ENCODE measurements around the gene TMEM132E.

Gene TMEM132E

DNA sequence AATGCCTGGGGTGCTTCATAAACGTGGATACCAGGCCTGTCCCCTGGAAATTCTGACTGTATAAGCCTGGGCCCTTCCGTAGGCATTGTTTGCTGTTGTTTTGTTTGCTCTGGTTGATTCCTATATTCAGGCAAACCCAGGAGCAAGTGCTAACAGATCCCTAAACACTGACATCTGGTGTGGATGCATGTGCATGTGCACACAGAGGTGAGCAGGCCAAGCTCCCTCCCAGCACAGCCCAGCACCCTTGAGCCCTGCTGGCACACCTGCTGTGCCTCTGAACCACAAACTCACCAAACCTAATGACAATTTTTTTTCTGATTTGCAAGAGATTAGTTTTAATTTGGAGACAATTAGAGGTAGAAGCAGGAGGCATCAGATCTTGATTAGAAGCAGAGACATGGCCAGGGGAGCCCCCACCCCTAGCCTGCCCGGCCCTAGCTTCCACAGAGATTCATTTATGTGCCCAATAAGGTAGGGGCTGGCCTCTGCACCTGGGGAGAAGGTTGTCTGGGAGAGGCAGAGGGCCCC lies 40.4 kb downstream of the TMEM132E start:
- no peaks in the 10 kb centered on the region for H3K36me3 ChIP-seq (ENCODE audit: control insufficient read depth in 2 of 2, insufficient read depth in 2 of 2, low read length in 2 of 2)
- peaks cover 6 to 28% of the 10 kb centered on the region in 2 donors for H3K27me3 ChIP-seq (ENCODE audit: control insufficient read depth in 1 of 2, insufficient read depth in 2 of 2, low read length in 2 of 2)
- H3K9ac ChIP-seq (ENCODE audit: low read length in 2 of 2): no peak overlapping the region
- H3K9me3 ChIP-seq (ENCODE audit: control insufficient read depth in 2 of 2, low read length in 2 of 2): no peaks in the 10 kb centered on the region
- no peaks in the 10 kb centered on the region for H3K4me1 ChIP-seq (ENCODE audit: control insufficient read depth, insufficient read depth, low read length)
- no peak overlapping the region for H3K4me3 ChIP-seq (ENCODE audit: low read length in 2 of 2)
- H3K27ac ChIP-seq (ENCODE audit: low read length): no peak overlapping the region

DNA sequence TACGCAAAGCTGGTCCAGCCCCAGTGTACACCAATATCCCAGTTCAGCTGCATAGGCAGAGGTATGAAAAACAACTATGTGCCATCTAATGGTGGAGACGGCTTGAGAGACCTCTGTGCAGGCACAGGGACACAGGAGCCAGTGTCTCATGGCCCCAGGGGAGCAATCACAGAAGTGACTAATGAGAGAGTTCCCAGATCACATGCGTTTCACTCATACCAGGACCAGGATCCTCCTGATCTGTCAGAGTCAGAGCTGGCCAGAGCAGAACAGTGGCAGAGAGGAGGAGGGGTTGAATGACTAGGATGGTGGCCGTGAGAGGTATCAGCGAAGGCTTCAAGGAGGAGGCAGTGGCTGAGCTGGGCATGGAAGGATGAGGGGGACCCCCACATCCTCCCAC lies 41.1 kb downstream of the TMEM132E start:
- Histone ChIP-seq H3K4me3 (ENCODE audit: low read length in 2 of 2) (no peak overlapping the region), H3K27ac (ENCODE audit: low read length) (no peak overlapping the region), H3K36me3 (ENCODE audit: control insufficient read depth in 2 of 2, insufficient read depth in 2 of 2, low read length in 2 of 2) (no peaks in the 10 kb centered on the region), H3K27me3 (ENCODE audit: control insufficient read depth in 1 of 2, insufficient read depth in 2 of 2, low read length in 2 of 2) (peaks cover 11 to 33% of the 10 kb centered on the region in 2 donors), H3K9ac (ENCODE audit: low read length in 2 of 2) (no peak overlapping the region), H3K9me3 (ENCODE audit: control insufficient read depth in 2 of 2, low read length in 2 of 2) (no peaks in the 10 kb centered on the region), H3K4me1 (ENCODE audit: control insufficient read depth, insufficient read depth, low read length) (no peaks in the 10 kb centered on the region)

GRCh38 chr17:34622862-34623623 lies 43.7 kb downstream of the TMEM132E start:
- H3K9me3 ChIP-seq (ENCODE audit: control insufficient read depth in 2 of 2, low read length in 2 of 2): no peaks in the 10 kb centered on the region
- H3K27ac ChIP-seq (ENCODE audit: low read length): no peak overlapping the region
- no peaks in the 10 kb centered on the region for H3K36me3 ChIP-seq (ENCODE audit: control insufficient read depth in 2 of 2, insufficient read depth in 2 of 2, low read length in 2 of 2)
- no peak overlapping the region for H3K9ac ChIP-seq (ENCODE audit: low read length in 2 of 2)
- H3K27me3 ChIP-seq (ENCODE audit: control insufficient read depth in 1 of 2, insufficient read depth in 2 of 2, low read length in 2 of 2): peaks cover 28 to 39% of the 10 kb centered on the region in 2 donors
- no peak overlapping the region for H3K4me3 ChIP-seq (ENCODE audit: low read length in 2 of 2)
- H3K4me1 ChIP-seq (ENCODE audit: control insufficient read depth, insufficient read depth, low read length): peaks cover 4% of the 10 kb centered on the region

DNA sequence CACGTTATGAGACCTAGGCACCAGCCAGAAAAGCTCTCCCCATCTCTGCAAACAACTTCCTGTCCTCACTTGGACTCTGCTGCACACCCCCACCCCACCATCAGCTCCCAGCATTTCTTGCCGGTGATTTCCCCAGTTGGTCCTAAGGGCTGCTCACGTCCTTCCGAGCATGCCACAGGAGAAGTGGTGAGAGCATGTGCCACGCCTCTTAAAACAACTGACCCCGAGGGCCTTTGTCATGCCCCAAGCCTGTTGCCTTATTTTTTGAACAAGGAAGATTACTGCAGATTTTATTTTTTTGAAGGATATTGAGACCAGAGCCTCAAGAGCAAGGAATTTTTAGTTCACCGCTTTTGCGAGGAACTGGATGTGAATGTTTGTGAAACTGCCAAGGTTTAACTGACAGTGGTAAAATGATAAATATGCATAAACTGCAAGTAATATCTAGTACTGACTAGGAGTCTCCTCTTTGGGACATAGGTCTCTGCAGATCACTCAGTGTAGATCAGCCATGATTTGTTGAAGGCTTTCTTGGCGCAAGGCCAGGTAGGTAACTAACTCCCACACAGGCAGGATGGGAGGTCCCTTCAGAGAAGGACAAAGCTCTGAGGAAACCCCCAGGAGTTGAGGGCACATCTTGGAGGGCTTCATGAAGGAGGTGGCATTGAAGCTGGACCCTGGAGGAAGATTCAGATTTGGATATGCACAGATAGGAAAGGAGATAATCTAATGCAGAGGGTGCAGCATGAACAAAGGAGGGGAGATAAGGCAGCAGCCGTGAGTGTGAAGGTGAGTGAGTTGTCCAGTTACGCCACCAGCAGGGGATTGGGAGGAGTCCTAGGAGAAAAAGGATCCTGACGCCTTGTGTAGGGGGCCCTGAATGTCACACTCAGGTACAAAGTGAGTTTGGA lies 44.7 kb downstream of the TMEM132E start:
- no peak overlapping the region for H3K27ac ChIP-seq (ENCODE audit: low read length)

DNA sequence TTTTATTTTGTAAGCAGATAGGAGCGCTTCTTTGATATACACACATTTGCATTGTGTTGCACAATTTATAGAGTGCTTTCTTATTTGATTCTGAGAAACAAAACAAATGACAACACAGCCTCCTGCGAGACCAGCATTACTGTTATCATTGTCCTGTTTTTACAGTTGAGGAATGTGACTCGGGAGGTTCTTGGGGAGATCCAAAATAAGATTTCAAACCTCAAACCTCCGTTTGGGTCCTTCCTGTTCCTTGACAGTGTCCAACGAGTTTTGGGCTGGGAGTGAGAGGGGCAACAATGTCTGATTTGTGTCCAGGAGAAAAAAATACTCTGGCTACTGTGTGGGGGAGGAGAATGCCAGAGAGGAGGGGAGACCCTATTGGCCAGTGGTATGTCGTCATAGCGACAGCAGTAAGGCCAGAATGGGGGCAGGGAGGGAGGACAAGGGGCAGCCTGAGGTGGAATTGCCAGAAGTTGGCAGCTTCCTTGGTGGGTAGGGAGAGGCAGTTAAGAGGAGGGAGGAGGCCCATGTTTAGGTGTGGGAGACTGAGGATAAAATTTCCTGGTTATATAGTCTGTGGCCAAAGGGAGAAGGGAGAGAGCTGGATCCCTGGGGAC lies 45.5 kb downstream of the TMEM132E start:
- Histone ChIP-seq H3K9ac (ENCODE audit: low read length in 2 of 2) (no peak overlapping the region), H3K36me3 (ENCODE audit: control insufficient read depth in 2 of 2, insufficient read depth in 2 of 2, low read length in 2 of 2) (no peaks in the 10 kb centered on the region), H3K27me3 (ENCODE audit: control insufficient read depth in 1 of 2, insufficient read depth in 2 of 2, low read length in 2 of 2) (peaks cover 39 to 52% of the 10 kb centered on the region in 2 donors), H3K4me1 (ENCODE audit: control insufficient read depth, insufficient read depth, low read length) (peaks cover 4% of the 10 kb centered on the region), H3K9me3 (ENCODE audit: control insufficient read depth in 2 of 2, low read length in 2 of 2) (no peaks in the 10 kb centered on the region), H3K4me3 (ENCODE audit: low read length in 2 of 2) (no peak overlapping the region), H3K27ac (ENCODE audit: low read length) (no peak overlapping the region)

More for the DNA sequence above, 44.7 kb downstream of the TMEM132E start:
- Histone ChIP-seq H3K27me3 (ENCODE audit: control insufficient read depth in 1 of 2, insufficient read depth in 2 of 2, low read length in 2 of 2) (peaks cover 37 to 50% of the 10 kb centered on the region in 2 donors), H3K4me3 (ENCODE audit: low read length in 2 of 2) (no peak overlapping the region), H3K9ac (ENCODE audit: low read length in 2 of 2) (no peak overlapping the region), H3K4me1 (ENCODE audit: control insufficient read depth, insufficient read depth, low read length) (peaks cover 4% of the 10 kb centered on the region), H3K36me3 (ENCODE audit: control insufficient read depth in 2 of 2, insufficient read depth in 2 of 2, low read length in 2 of 2) (no peaks in the 10 kb centered on the region), H3K9me3 (ENCODE audit: control insufficient read depth in 2 of 2, low read length in 2 of 2) (no peaks in the 10 kb centered on the region)

- Histone ChIP-seq H3K4me3 (ENCODE audit: low read length in 2 of 2) (no peak overlapping the region), H3K27me3 (ENCODE audit: control insufficient read depth in 1 of 2, insufficient read depth in 2 of 2, low read length in 2 of 2) (peaks cover 39 to 62% of the 10 kb centered on the region in 2 donors), H3K9ac (ENCODE audit: low read length in 2 of 2) (no peak overlapping the region), H3K9me3 (ENCODE audit: control insufficient read depth in 2 of 2, low read length in 2 of 2) (no peaks in the 10 kb centered on the region), H3K27ac (ENCODE audit: low read length) (no peak overlapping the region), H3K4me1 (ENCODE audit: control insufficient read depth, insufficient read depth, low read length) (peaks cover 4% of the 10 kb centered on the region), H3K36me3 (ENCODE audit: control insufficient read depth in 2 of 2, insufficient read depth in 2 of 2, low read length in 2 of 2) (no peaks in the 10 kb centered on the region)
These were observed 46.8 kb downstream of the TMEM132E start for GRCh38 chr17:34626121-34626681.

GRCh38 chr17:34628879-34629278 lies 49.5 kb downstream of the TMEM132E start:
- Histone ChIP-seq H3K9me3 (ENCODE audit: control insufficient read depth in 2 of 2, low read length in 2 of 2) (no peaks in the 10 kb centered on the region), H3K27ac (ENCODE audit: low read length) (no peak overlapping the region), H3K9ac (ENCODE audit: low read length in 2 of 2) (no peak overlapping the region), H3K27me3 (ENCODE audit: control insufficient read depth in 1 of 2, insufficient read depth in 2 of 2, low read length in 2 of 2) (peaks cover 47 to 69% of the 10 kb centered on the region in 2 donors), H3K4me3 (ENCODE audit: low read length in 2 of 2) (no peak overlapping the region), H3K36me3 (ENCODE audit: control insufficient read depth in 2 of 2, insufficient read depth in 2 of 2, low read length in 2 of 2) (no peaks in the 10 kb centered on the region), H3K4me1 (ENCODE audit: control insufficient read depth, insufficient read depth, low read length) (peaks cover 4% of the 10 kb centered on the region)

DNA sequence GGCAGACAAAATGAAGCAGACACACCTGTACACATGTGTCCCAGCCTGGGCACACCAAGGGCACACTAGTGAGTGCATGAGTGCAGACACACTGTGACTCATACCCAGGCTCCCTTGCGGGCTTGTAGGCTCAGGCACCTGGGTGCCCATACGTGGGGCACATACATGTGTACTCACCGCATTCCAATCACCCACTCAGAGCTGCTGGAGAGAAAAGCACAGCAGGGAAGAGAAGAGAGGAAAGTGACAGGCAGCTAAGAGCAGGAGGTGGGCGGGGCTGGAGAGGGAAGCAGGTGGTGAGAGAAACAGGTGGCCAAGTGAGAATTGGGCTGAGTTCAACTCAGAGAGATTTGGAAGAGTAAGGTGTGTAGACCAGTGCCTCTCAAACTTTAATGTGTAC lies 54.0 kb downstream of the TMEM132E start:
- Histone ChIP-seq H3K27me3 (ENCODE audit: control insufficient read depth in 1 of 2, insufficient read depth in 2 of 2, low read length in 2 of 2) (peaks cover 35 to 61% of the 10 kb centered on the region in 2 donors), H3K4me1 (ENCODE audit: control insufficient read depth, insufficient read depth, low read length) (peaks cover 10% of the 10 kb centered on the region), H3K9ac (ENCODE audit: low read length in 2 of 2) (no peak overlapping the region), H3K9me3 (ENCODE audit: control insufficient read depth in 2 of 2, low read length in 2 of 2) (no peaks in the 10 kb centered on the region), H3K27ac (ENCODE audit: low read length) (no peak overlapping the region), H3K36me3 (ENCODE audit: control insufficient read depth in 2 of 2, insufficient read depth in 2 of 2, low read length in 2 of 2) (no peaks in the 10 kb centered on the region), H3K4me3 (ENCODE audit: low read length in 2 of 2) (no peak overlapping the region)

DNA sequence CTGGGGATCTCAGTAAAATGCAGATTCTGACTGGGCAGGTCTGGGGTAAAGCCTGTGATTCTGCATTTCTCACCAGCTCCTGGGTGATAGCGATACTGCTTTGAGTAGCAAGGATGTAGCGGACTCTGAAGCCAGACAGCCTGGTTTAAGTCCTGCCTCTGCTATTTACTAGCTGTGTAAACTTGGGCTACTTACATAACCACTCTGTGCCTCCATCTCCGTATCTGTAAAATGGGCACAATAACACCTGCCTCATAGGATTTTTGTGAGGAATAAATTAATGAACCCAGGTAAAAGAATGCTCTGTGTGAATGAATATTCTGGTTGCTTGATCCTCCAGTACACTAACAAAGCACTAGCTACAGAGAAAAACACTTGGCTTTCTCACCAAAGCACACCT lies 54.4 kb downstream of the TMEM132E start:
- Histone ChIP-seq H3K27ac (ENCODE audit: low read length) (no peak overlapping the region), H3K27me3 (ENCODE audit: control insufficient read depth in 1 of 2, insufficient read depth in 2 of 2, low read length in 2 of 2) (peaks cover 31 to 58% of the 10 kb centered on the region in 2 donors), H3K9ac (ENCODE audit: low read length in 2 of 2) (no peak overlapping the region)

GRCh38 chr17:34634551-34635160 lies 55.3 kb downstream of the TMEM132E start:
- no peaks in the 10 kb centered on the region for H3K36me3 ChIP-seq (ENCODE audit: control insufficient read depth in 2 of 2, insufficient read depth in 2 of 2, low read length in 2 of 2)
- no peaks in the 10 kb centered on the region for H3K9me3 ChIP-seq (ENCODE audit: control insufficient read depth in 2 of 2, low read length in 2 of 2)
- H3K27me3 ChIP-seq (ENCODE audit: control insufficient read depth in 1 of 2, insufficient read depth in 2 of 2, low read length in 2 of 2): peaks cover 33 to 58% of the 10 kb centered on the region in 2 donors

More for the DNA sequence above, 54.4 kb downstream of the TMEM132E start:
- H3K4me3 ChIP-seq (ENCODE audit: low read length in 2 of 2): no peak overlapping the region
- H3K9me3 ChIP-seq (ENCODE audit: control insufficient read depth in 2 of 2, low read length in 2 of 2): no peaks in the 10 kb centered on the region
- H3K4me1 ChIP-seq (ENCODE audit: control insufficient read depth, insufficient read depth, low read length): peaks cover 12% of the 10 kb centered on the region
- H3K36me3 ChIP-seq (ENCODE audit: control insufficient read depth in 2 of 2, insufficient read depth in 2 of 2, low read length in 2 of 2): no peaks in the 10 kb centered on the region

More at GRCh38 chr17:34634551-34635160, 55.3 kb downstream of the TMEM132E start:
- Histone ChIP-seq H3K9ac (ENCODE audit: low read length in 2 of 2) (no peak overlapping the region), H3K4me1 (ENCODE audit: control insufficient read depth, insufficient read depth, low read length) (peaks cover 12% of the 10 kb centered on the region), H3K27ac (ENCODE audit: low read length) (no peak overlapping the region), H3K4me3 (ENCODE audit: low read length in 2 of 2) (no peak overlapping the region)

Data from stomach smooth muscle (tissue), 2 donors.